Measurements from ENCODE around the gene KCNE1.

The KCNE1 gene

DNA sequence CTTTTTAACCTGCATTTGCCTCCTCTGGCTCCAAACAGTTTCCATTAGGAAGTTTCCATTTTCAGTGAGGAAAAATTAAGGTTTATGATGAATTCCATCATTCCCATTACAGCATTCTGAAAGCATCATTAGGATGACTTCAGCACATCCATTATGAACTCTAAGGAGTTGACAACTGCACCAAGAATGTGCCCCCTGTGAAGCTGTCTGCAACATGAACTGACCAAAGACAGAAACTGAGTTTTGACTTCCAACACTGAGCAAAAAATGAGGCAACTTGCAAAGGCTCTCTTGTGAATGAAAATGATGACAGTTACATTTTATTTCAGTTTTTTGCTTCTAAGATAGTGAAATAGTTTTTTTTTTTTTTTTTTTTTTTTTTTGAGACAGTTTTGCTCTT lies 18.3 kb upstream of the KCNE1 start:
- Histone ChIP-seq H3K36me3 (ENCODE audit: insufficient read depth, low read length) (no peaks in the 10 kb centered on the region), H3K4me3 (ENCODE audit: low read depth in 1 of 2, low read length in 2 of 2) (no peak overlapping the region), H3K4me2 (ENCODE audit: insufficient read depth, low read length) (no peak overlapping the region), H3K9me3 (ENCODE audit: insufficient read depth, low read length, severe bottlenecking) (peaks cover 2% of the 10 kb centered on the region), H3K27ac (ENCODE audit: low read length) (no peak overlapping the region), H4K20me1 (ENCODE audit: insufficient read depth, low read length) (peaks cover 4% of the 10 kb centered on the region; the same call in 1 of the 2 replicates), H2AFZ (ENCODE audit: low read depth, low read length) (no peak overlapping the region), H3K4me1 (ENCODE audit: insufficient read depth, low read length) (peaks cover 10% of the 10 kb centered on the region), H3K27me3 (ENCODE audit: insufficient read depth, low read length, poor library complexity) (no peaks in the 10 kb centered on the region), H3K9ac (ENCODE audit: low read depth, low read length) (no peak overlapping the region), H3K79me2 (ENCODE audit: insufficient read depth, low read length) (peaks cover 4% of the 10 kb centered on the region; the same call in 1 of the 2 replicates)
- no peak for TF ChIP-seq EZH2 (IDR thresholded peaks at IDR 0.05; ENCODE audit: borderline replicate concordance, low read depth, low read length, severe bottlenecking)
- TF ChIP-seq, protein P1, sequence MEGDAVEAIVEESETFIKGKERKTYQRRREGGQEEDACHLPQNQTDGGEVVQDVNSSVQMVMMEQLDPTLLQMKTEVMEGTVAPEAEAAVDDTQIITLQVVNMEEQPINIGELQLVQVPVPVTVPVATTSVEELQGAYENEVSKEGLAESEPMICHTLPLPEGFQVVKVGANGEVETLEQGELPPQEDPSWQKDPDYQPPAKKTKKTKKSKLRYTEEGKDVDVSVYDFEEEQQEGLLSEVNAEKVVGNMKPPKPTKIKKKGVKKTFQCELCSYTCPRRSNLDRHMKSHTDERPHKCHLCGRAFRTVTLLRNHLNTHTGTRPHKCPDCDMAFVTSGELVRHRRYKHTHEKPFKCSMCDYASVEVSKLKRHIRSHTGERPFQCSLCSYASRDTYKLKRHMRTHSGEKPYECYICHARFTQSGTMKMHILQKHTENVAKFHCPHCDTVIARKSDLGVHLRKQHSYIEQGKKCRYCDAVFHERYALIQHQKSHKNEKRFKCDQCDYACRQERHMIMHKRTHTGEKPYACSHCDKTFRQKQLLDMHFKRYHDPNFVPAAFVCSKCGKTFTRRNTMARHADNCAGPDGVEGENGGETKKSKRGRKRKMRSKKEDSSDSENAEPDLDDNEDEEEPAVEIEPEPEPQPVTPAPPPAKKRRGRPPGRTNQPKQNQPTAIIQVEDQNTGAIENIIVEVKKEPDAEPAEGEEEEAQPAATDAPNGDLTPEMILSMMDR (IDR thresholded peaks at IDR 0.05; ENCODE audit: borderline replicate concordance, extremely low read depth, low read length, poor library complexity, severe bottlenecking), result no peak
- ATAC-seq (ENCODE audit: insufficient read depth, low read depth), result no peak
- no peak for DNase-seq

DNA sequence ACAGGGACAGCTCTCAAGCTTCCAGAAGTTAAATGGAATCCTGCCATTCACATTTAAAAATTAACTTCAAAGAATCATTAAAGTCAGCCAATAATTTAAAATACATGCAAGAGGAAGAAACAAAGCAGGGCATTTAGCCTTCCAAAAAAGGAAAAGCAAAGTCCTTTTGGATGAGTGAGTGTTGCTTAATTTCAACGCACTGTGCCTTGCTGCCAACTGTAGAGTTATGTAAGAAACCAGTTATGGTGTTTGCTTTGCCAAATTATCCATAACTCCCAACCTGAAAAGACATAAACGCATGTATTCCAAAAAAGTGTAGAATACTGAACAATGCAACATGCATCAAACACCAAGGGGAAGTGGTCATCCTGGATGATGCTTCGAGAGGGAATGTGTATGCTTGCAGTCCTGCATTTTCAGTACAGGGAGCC lies 16.1 kb upstream of the KCNE1 start:
- Histone ChIP-seq H3K27ac (ENCODE audit: low read length) (no peak overlapping the region), H3K27me3 (ENCODE audit: insufficient read depth, low read length, poor library complexity) (no peaks in the 10 kb centered on the region), H3K4me3 (ENCODE audit: low read depth in 1 of 2, low read length in 2 of 2) (no peak overlapping the region), H3K4me1 (ENCODE audit: insufficient read depth, low read length) (peaks cover 10% of the 10 kb centered on the region), H3K79me2 (ENCODE audit: insufficient read depth, low read length) (no peaks in the 10 kb centered on the region), H2AFZ (ENCODE audit: low read depth, low read length) (no peak overlapping the region), H3K36me3 (ENCODE audit: insufficient read depth, low read length) (peaks cover 3% of the 10 kb centered on the region; the same call in 1 of the 2 replicates), H3K9me3 (ENCODE audit: insufficient read depth, low read length, severe bottlenecking) (peaks cover 2% of the 10 kb centered on the region), H3K9ac (ENCODE audit: low read depth, low read length) (no peak overlapping the region), H4K20me1 (ENCODE audit: insufficient read depth, low read length) (no peaks in the 10 kb centered on the region), H3K4me2 (ENCODE audit: insufficient read depth, low read length) (no peak overlapping the region)
- TF ChIP-seq, protein P1 (IDR thresholded peaks at IDR 0.05; ENCODE audit: borderline replicate concordance, extremely low read depth, low read length, poor library complexity, severe bottlenecking), result no peak
- TF ChIP-seq EZH2 (IDR thresholded peaks at IDR 0.05; ENCODE audit: borderline replicate concordance, low read depth, low read length, severe bottlenecking), result no peak
- ATAC-seq (ENCODE audit: insufficient read depth, low read depth), result no peak
- DNase-seq, result no peak

DNA sequence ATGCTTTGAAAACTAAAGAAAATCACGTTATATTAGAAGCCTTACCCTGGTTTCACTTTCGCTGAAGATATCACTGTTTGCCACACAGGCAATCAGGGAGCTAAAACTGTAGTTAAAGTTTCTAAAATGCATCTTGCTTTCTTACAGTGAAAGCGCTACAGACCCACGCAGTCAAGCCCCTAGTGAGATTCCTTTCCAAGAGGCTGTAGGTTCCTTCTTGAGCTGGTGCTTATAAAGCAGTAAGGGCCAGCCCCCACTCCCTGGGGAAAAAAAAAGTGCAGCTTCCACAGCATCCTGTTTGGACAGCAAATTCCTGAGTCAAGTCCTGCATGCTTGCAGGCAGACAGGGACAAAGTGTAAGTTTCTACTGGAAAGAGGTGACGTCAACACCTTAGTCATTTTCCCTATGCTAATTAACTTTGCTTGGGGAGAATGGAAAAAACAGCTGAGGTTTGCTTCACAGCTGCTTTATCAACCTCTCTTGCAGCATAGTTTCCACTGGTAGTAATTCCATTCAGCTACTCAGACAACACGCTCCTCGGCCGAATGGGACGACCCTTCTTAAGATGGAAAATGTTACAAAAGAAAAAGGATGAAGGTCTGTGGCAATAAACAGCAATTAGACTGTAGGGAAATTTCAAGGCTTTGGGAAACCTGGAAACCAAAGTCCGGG lies 14.7 kb upstream of the KCNE1 start:
- Histone ChIP-seq H3K79me2 (ENCODE audit: insufficient read depth, low read length) (no peaks in the 10 kb centered on the region), H4K20me1 (ENCODE audit: insufficient read depth, low read length) (no peaks in the 10 kb centered on the region), H3K9me3 (ENCODE audit: insufficient read depth, low read length, severe bottlenecking) (peaks cover 2% of the 10 kb centered on the region), H3K4me1 (ENCODE audit: insufficient read depth, low read length) (peaks cover 10% of the 10 kb centered on the region), H3K36me3 (ENCODE audit: insufficient read depth, low read length) (peaks cover 16% of the 10 kb centered on the region), H3K4me3 (ENCODE audit: low read depth in 1 of 2, low read length in 2 of 2) (0 out of 4 replicates have a peak overlapping the region, but pooled peaks of 1 of the 2 experiments have one; percentile 21), H3K27me3 (ENCODE audit: insufficient read depth, low read length, poor library complexity) (no peaks in the 10 kb centered on the region), H2AFZ (ENCODE audit: low read depth, low read length) (no peak overlapping the region), H3K4me2 (ENCODE audit: insufficient read depth, low read length) (peak overlapping the region; percentile 44; the same call in 1 of the 2 replicates), H3K27ac (ENCODE audit: low read length) (peak overlapping the region; percentile 41), H3K9ac (ENCODE audit: low read depth, low read length) (peak overlapping the region; percentile 32)
- TF ChIP-seq, protein P1 (IDR thresholded peaks at IDR 0.05; ENCODE audit: borderline replicate concordance, extremely low read depth, low read length, poor library complexity, severe bottlenecking), result no peak
- TF ChIP-seq EZH2 (IDR thresholded peaks at IDR 0.05; ENCODE audit: borderline replicate concordance, low read depth, low read length, severe bottlenecking), result no peak
- ATAC-seq (ENCODE audit: insufficient read depth, low read depth), result peak; percentile 58; the same call in 2 of the 3 replicates
- DNase-seq, result no peak

All from DND-41 (cell line).